Smooth muscle cell (in vitro differentiated cells): ENCODE results near the gene GABRP. TPM values are rescaled to one million over a fixed set of nuclear protein-coding genes. Genes with fewer than 3 reads are reported as not detected.

Experiments
- DNase-seq: peaks from one replicate; lab custom pipeline; 2025; ENCODE audit not compliant: unreplicated experiment; lab: John Stamatoyannopoulos, UW
- H2AFZ ChIP-seq: fragments of 200-600 bp; sonication (generic); 2 replicates; pipeline ENCODE4 v1.6.0; 2016; ENCODE audit warnings: antibody characterized with exemption, low read depth, mild to moderate bottlenecking
- H3F3A ChIP-seq: fragments of 200-600 bp; sonication (generic); 2 replicates; pipeline ENCODE4 v1.6.0; 2017; ENCODE audit warnings: antibody characterized with exemption, low read depth
- H3K27ac ChIP-seq: fragments of 200-600 bp; sonication (generic); 2 replicates; pipeline ENCODE4 v1.5.1; 2016; ENCODE audit warnings: low read depth, mild to moderate bottlenecking
- H3K27me3 ChIP-seq: fragments of 200-600 bp; sonication (generic); 2 replicates; pipeline ENCODE4 v1.6.1; 2016; ENCODE audit warnings: low read depth, mild to moderate bottlenecking
- H3K36me3 ChIP-seq: fragments of 200-600 bp; sonication (generic); 2 replicates; pipeline ENCODE4 v1.5.1; 2016; ENCODE audit warnings: low read depth
- H3K4me1 ChIP-seq: fragments of 200-600 bp; sonication (generic); 2 replicates; pipeline ENCODE4 v1.5.1; 2016; ENCODE audit warnings: low read depth
- H3K4me2 ChIP-seq: fragments of 200-600 bp; sonication (generic); 2 replicates; pipeline ENCODE4 v1.6.0; 2016; ENCODE audit warnings: mild to moderate bottlenecking
- H3K4me3 ChIP-seq: fragments of 200-600 bp; sonication (generic); 2 replicates; pipeline ENCODE4 v1.5.1; 2016; ENCODE audit warnings: mild to moderate bottlenecking
- H3K79me2 ChIP-seq: fragments of 200-600 bp; sonication (generic); 2 replicates; pipeline ENCODE4 v1.6.0; 2016; ENCODE audit warnings: low read depth, mild to moderate bottlenecking
- H3K9ac ChIP-seq: fragments of 200-600 bp; sonication (generic); 2 replicates; pipeline ENCODE4 v1.6.0; 2016; ENCODE audit warnings: low read depth
- H3K9me3 ChIP-seq: fragments of 200-600 bp; sonication (generic); replicated peaks from 2 replicates; pipeline ENCODE4 v1.5.1; 2016; ENCODE audit warnings: low read depth
- H4K20me1 ChIP-seq: fragments of 200-600 bp; sonication (generic); 2 replicates; pipeline ENCODE4 v1.6.0; 2016; ENCODE audit warnings: low read depth
- WGBS: methylation state at CpG from one replicate; pipeline ENCODE4 v1.1.7; 2016; ENCODE audit warnings: low lambda C conversion rate; 5-methylcytosine and 5-hydroxymethylcytosine counted together
- polyA plus RNA-seq: library from polyadenylated mRNA; unstranded; fragments of >200 nt; fragmentation: Nextera tagmentation; extraction: Ambion mirVana; gene quantifications from 2 replicates; pipeline ENCODE4 v1.2.1, GENCODE V29; 2016
- total RNA-seq: library from RNA; depleted of rRNA; stranded (reverse); fragments of >200 nt; gene quantifications from 2 replicates; pipeline ENCODE4 v1.2.3, GENCODE V29; 2014
- TF ChIP-seq, protein P1 (sequence below): fragments of 200-600 bp; sonication (generic); IDR thresholded peaks from 2 replicates; pipeline ENCODE4 v1.5.1; 2017; ENCODE audit warnings: borderline replicate concordance, mild to moderate bottlenecking, antibody characterized with exemption; ENCODE audit not compliant: insufficient read depth, poor library complexity, severe bottlenecking

Gene GABRP
- total and polyA plus RNA-seq, 2 experiments from 2014 or later = 4.1 to 52.8 TPM

DNA sequence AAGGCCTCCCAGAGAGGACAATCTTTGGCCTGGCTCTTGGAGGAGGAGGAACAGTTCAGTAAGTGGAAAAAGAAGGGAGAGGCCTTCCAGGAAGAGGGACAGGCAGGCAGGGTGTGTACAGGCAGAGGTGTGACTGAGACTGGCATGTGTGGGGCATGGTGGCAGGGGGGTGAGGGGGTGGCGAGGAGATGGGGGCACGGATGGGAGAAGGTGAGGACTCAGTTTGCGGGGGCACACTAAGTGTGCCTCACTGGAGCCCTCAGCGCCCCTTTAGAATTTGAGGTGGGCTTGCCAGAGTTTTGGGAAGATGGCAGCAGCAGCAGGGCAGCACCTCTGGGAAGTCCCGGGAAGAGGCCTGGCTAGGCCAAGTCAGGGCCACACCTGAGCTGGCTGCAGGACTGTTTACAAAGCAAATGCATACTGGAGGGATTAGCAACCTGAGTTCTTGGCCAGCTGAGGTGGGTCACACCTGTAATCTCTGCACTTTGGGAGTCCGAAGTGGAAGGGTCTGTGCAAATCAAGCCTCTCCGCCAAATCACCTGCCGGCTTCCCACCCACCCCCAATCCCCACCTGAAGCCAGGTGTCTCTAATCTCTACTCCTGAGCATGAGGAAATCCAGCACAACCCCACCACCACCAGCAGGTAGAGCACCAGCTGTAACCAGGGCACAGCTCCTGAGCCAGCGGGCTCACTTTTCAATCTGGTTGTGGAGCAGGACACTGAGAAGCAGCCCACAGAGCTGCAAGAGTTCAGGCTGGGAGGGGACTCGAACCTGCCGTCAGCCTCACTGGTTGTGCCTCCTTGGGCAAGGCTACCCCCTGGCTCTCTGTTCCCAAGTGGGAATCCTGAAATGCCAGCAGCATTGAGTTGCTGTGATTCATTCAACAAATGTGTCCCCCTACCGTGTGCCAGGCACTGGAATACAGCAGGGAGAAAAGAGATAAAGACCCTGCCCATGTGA is 10.2 kb upstream of the GABRP start:
- Histone ChIP-seq H3K27ac (no peak overlapping the region), H4K20me1 (no peaks in the 10 kb centered on the region), H2AFZ (no peak overlapping the region), H3K79me2 (no peaks in the 10 kb centered on the region), H3K9me3 (no peaks in the 10 kb centered on the region), H3K9ac (no peak overlapping the region), H3K27me3 (no peaks in the 10 kb centered on the region), H3K4me2 (no peak overlapping the region), H3K4me1 (no peaks in the 10 kb centered on the region), H3K4me3 (no peak overlapping the region), H3F3A (no peaks in the 10 kb centered on the region), H3K36me3 (no peaks in the 10 kb centered on the region)
- TF ChIP-seq, protein P1, sequence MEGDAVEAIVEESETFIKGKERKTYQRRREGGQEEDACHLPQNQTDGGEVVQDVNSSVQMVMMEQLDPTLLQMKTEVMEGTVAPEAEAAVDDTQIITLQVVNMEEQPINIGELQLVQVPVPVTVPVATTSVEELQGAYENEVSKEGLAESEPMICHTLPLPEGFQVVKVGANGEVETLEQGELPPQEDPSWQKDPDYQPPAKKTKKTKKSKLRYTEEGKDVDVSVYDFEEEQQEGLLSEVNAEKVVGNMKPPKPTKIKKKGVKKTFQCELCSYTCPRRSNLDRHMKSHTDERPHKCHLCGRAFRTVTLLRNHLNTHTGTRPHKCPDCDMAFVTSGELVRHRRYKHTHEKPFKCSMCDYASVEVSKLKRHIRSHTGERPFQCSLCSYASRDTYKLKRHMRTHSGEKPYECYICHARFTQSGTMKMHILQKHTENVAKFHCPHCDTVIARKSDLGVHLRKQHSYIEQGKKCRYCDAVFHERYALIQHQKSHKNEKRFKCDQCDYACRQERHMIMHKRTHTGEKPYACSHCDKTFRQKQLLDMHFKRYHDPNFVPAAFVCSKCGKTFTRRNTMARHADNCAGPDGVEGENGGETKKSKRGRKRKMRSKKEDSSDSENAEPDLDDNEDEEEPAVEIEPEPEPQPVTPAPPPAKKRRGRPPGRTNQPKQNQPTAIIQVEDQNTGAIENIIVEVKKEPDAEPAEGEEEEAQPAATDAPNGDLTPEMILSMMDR = no peak
- WGBS = 90% methylated on average over 12 of the region's 12 CpGs
- no peak for DNase-seq

GRCh38 chr5:170774831-170775230 is 8.7 kb upstream of the GABRP start:
- H3K4me1 ChIP-seq = no peaks in the 10 kb centered on the region
- H3K9me3 ChIP-seq = no peaks in the 10 kb centered on the region
- TF ChIP-seq, protein P1 = no peak
- H3F3A ChIP-seq = no peaks in the 10 kb centered on the region
- WGBS = 92% methylated on average over 5 of the region's 5 CpGs
- H3K27me3 ChIP-seq = no peaks in the 10 kb centered on the region
- H3K4me2 ChIP-seq = no peak overlapping the region
- H3K9ac ChIP-seq = no peak overlapping the region
- no peaks in the 10 kb centered on the region for H3K36me3 ChIP-seq
- H4K20me1 ChIP-seq = no peaks in the 10 kb centered on the region
- no peak overlapping the region for H3K4me3 ChIP-seq
- H3K79me2 ChIP-seq = no peaks in the 10 kb centered on the region
- H3K27ac ChIP-seq = no peak overlapping the region
- no peak overlapping the region for H2AFZ ChIP-seq
- no peak for DNase-seq

DNA sequence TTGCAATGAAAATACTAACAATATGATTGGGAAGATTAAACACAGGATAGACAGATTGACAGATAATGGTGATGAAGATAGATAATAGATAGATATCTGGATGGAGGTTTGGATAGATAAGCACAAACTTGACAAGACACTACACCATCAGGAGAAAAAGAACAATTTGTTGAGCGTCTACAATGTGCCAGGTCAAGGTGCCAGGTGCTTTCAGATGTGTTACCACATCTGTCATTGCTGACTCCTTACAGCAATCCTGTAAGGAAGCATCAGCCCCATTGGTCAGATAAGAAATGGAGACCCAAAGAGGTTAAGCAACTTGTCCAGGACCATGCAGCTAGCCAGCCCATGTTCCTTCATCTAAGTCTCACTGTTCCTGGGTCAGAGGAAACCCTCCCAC is 1.6 kb upstream of the GABRP start:
- 88% methylated on average over 1 of the region's 1 CpG for WGBS
- H3K4me2 ChIP-seq = no peak overlapping the region
- H3K4me3 ChIP-seq = no peak overlapping the region
- no peak overlapping the region for H2AFZ ChIP-seq
- no peaks in the 10 kb centered on the region for H3F3A ChIP-seq
- no peaks in the 10 kb centered on the region for H4K20me1 ChIP-seq
- H3K27ac ChIP-seq = no peak overlapping the region
- TF ChIP-seq, protein P1 = no peak
- H3K9me3 ChIP-seq = no peaks in the 10 kb centered on the region
- H3K9ac ChIP-seq = no peak overlapping the region
- no peaks in the 10 kb centered on the region for H3K79me2 ChIP-seq
- H3K27me3 ChIP-seq = no peaks in the 10 kb centered on the region
- no peaks in the 10 kb centered on the region for H3K4me1 ChIP-seq
- DNase-seq = no peak
- H3K36me3 ChIP-seq = no peaks in the 10 kb centered on the region
